ENCODE data around the gene MKNK2.
"Not testable (repeated sequence)": the region's sequence is repeated elsewhere in the genome, so short reads cannot be mapped to it uniquely, and the experiment has no call there.

MKNK2 gene

GRCh38 chr19:2042485-2043250 lies 8.4 kb downstream of the MKNK2 start:
- peak; percentile 72 for DNase-seq

DNA sequence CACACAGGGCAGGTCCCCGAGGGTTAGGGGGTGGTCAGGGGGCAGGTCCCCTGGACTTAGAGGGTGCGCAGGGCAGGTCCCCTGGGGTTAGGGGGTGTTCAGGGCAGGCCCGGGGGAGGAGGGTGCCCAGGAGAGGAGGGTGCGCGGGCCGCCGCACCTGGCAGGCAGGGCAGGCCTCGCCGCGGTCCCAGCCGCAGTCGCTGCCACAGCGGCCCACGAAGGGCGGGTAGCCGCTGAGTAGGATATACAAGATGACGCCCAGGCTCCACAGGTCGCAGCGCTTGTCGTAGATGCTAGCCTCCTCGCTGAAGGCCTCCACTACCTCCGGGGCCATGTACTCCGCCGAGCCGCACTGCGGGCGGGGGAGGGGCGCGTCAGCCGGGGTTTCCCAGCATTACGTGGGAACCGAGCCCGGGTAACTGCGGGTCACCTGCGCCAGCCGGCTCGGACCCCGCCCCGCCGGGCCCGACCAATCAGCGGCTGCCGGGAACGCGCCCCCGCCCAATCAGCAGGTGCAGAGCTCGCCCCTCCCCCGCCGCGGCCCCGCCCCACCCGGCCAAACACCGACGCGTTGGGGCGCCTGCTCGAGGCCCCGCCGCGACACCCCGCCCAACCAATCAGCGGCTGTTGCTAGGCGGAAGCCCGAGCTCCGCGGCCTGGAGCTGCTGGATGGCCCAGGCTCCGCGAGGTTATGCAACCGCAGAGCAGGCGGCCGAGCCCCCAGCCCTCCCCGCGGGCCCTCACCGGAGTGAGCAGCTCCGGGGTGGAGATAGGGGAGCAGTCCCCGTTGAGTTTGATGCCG lies 9.2 kb downstream of the MKNK2 start:
- DNase-seq: peak; percentile 99

- no peak for DNase-seq
These were observed 9.7 kb downstream of the MKNK2 start for GRCh38 chr19:2041433-2041682.

- peak; percentile 56 for DNase-seq
These were observed 10.2 kb downstream of the MKNK2 start for GRCh38 chr19:2040647-2041432.

DNA sequence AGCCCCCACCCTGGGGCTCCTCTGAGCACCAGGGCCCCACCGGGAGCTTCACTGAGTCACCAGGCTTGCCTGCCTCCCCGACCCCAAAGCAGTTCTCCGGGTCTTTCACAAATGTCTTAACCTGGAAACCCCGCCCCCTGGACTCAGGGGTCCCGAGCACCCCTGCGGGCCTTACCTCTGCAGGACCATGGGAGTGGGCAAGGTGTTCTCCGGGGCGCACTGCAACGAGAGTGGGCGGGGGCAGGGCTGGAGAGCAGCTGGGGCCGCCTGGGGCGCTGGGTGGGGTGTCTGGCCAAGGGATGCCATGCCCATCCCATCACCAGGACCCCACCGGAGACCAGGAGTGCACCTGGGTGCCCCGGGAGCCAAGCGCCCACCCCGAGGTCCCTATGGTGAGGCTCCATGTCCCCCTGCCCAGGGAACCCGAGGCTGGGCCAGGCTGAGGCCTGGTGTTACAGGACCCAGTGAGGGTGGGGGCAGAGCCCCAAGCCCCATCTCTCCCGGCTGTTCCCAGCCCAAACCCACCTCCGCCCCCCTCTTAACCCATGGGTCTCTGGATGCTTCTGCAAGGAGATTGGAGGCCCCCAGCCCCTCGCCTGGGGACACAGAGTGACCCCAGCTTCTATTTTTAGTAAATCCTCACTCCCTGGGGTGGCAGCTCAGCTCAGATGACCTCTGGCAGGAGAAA lies 10.9 kb downstream of the MKNK2 start:
- DNase-seq: no peak

GRCh38 chr19:2039089-2039958 lies 11.7 kb downstream of the MKNK2 start:
- DNase-seq: no peak

- no peak for DNase-seq
These were observed 12.6 kb downstream of the MKNK2 start for GRCh38 chr19:2038284-2039088.

GRCh38 chr19:2037651-2038255 lies 13.3 kb downstream of the MKNK2 start:
- no peak for DNase-seq

DNA sequence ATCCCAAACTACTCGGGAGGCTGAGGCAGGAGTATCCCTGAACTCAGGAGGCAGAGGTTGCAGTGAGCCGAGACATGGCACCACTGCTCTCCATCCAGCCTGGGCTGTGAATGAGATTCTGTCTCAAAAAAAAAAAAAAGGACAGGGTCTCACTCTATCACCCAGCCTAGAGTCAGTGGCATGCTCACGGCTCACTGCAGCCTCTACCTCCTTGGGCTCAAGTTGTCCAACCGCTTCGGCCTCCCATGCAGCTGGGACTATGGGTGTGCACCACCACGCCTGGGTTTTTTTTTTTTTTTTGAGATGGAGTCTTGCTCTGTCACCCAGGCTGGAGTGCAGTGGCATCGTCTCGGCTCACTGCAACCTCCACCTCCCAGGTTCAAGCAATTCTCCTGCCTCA lies 14.6 kb downstream of the MKNK2 start:
- DNase-seq: no peak

DNA sequence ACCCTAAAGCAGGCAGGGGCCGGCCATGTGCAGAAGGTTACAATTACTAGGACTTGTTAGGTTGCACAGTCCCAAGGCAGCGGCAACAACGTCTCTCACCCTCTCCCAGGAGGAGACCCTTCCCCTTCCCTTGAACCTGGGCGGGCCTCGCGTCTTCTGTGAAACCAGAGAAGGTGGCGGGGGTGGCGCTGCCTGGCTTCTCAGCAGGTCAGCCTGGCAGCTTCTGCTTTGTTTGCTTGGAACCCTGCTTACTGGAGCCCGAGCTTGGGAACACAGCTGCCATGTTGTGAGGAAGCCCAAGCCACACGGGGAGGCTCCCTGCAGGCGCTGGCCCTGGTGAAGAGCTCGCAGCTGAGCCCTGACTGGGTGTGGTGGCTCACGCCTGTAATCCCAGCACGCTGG lies 15.5 kb downstream of the MKNK2 start:
- DNase-seq: no peak

DNA sequence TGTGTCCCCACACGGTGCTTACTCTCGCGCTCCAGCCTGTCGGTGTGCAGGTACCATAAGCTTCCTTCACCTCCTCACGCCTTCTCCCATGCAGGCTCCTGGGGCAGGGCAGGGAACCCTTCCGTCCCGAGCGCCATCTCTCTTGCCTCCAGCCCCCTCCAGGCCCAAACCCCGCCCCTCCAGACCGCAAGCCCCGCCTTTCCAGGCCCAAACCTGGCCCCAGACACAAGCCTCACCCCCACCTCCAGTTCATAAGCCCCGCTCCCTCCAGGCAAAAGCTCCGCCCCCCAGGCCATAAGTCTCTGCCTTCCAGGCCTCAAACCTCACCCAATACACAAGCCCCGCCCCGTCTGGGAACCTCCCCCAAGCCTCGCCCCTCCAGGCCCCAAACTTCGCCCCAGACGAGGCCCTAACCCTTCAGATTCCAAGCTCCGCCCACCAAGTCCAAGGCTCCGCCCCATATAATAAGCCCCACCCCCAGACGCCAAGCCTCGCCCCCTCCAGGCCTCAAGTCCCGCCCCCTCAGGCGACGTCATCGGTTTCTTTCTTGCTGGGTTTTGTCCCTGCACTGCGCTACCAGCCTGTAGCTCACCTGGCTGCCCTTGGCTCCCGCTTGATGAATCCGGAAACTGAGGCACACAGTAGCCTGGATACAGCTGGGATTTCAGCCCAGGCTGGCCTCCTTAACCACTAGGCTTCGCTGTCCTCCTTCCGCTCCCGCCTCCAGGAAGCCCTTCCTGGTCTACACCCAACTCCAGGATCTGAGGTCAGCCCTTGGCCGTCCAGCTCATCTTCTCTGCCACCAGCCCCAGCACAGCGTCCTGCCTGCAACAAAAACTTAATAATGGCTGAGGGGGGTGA lies 16.1 kb downstream of the MKNK2 start:
- DNase-seq: peak; percentile 83

DNA sequence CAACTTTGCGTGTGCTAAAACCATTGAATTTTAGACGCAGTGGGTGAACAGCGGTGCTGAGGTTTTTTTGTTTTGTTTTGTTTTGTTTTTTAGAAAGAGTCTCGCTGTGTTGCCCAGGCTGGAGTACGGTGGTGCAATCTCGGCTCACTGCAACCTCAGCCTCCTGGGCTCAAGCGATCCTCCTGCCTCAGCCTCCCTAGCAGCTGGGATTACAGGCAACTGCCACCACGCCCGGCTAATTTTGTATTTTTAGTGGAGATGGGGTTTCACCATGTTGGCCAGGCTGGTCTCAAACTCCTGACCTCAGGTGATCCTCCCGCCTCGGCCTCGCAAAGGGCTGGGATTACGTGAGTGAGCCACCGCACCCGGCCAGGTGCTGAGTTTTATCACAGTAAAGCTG lies 16.8 kb downstream of the MKNK2 start:
- not testable (repeated sequence) for DNase-seq

DNA sequence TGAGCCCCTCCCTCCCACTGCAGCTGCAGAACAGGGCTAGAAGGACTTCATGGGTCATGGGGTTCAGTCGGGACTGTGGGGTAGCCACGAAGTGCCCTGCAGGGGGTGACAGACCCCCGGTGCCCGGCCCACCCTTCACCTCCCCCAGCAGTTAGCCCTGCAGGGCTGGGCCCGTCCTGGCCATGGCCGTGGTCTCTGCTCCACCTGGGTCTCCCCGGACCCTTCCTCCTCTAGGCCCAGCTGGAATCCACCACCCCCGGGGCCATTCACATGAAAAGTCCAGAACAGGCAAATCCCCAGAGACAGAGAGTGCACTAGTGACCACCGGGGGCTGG lies 17.3 kb downstream of the MKNK2 start:
- no peak for DNase-seq

DNA sequence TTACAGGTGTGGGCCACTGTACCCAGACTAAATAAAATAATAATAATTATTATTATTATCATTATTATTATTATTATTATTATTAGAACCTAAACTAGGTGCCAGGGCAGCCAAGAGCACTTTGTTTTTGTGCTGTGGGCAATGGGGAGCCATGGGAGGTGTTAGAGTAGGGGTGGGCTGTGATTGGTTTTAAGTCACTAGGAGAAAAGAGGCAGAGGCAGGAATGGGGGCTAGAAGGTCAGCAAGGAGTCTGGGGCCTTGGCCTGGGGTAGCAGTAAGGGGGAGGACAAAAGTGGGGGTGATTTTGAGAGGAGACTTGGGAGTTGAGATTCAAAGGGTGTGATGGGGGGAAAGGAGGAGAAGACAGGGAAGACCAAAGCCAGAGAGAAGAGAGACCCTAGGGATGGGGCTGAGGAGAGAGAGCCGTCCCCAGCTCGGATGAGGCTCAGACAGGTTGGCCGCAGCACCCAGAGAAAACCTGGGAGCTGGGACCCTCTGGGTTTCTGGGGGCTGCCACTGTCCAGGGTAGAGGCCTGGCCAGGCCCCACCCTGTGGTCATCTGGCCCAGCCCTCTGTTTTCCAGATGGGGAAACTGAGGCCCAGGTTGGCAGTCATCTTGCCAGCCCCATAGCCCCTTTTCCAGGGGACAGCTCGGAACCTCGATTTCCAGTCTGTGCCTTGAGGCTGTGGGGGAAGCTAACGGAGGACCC lies 17.8 kb downstream of the MKNK2 start:
- DNase-seq: no peak

DNA sequence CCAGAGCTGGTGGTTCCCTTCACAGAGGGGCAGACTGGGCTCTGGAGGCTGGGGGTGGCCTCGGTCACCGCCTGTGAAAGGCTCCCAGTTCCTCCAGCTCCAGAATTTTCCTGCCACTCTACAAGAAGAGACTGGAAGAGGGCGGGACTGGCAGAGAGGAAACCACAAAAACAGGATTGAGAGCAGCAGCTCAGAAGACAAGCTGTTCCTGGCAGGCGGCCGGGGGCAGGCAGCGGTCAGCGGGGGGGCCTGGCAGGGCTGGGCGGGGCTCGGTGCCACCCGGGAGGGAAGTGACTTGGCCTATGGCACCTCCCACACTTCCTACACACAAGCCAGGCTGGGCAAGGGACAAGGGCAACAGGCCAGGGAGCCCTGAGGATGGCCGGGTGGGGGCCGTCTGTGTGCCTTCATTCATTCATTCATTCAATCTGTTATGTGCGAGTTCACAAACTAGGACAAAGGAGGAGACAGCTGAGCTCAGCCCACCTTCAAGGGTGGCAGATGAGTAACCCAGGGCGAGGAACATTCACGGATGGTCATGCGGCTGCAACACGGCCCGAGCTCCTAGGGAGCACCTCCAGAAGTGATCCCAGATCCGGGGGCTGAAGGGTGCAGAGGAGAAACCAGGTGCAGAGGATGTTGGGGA lies 18.6 kb downstream of the MKNK2 start:
- DNase-seq: peak; percentile 68

DNA sequence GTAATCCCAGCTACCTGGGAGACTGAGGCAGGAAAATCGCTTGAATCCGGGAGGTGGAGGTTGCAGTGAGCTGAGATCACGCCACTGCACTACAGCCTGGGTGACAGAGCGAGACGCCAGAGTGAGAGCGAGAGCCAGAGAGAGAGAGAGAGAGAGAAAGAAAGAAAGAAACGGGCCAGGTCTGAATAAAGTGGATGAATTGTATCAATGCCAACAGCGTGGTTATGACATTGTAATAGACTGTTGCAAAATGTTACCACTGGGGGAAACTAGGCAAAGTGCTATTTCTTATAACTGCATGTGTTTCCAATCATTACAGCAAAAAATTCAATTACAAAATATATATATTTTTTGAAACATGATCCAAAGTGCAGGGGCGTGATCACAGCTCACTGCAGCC lies 23.7 kb downstream of the MKNK2 start:
- DNase-seq: no peak

- DNase-seq: no peak
These were observed 24.3 kb downstream of the MKNK2 start for GRCh38 chr19:2026770-2027169.

GRCh38 chr19:2022289-2022688 lies 28.8 kb downstream of the MKNK2 start:
- DNase-seq: no peak
